ENCODE measurements around the gene PYCR2.
"Not testable (repeated sequence)": the region's sequence is repeated elsewhere in the genome, so short reads cannot be mapped to it uniquely, and the experiment has no call there.

The PYCR2 gene

DNA sequence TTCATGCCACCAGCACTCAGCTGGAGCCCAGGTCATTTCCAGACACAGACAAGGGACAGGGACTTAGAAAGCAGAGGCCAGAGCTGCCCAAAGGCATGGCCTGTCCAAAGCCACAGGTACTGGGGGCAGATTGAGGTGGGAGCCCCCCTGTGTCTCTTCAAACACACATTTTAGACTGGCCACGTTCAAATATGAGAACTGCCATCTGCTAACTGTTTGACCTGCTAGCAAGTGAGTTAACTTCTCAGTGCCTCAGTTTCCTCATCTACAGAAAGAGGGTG lies 17.8 kb upstream of the PYCR2 start:
- no peak for DNase-seq

GRCh38 chr1:225941187-225941941 lies 17.3 kb upstream of the PYCR2 start, which contains the start of gene LEFTY2:
TSS of gene LEFTY2 (minus strand) at chr1:225941220. CDS start at chr1:225941140, 80 bp downstream.
- DNase-seq = no peak

GRCh38 chr1:225940385-225941151 lies 16.5 kb upstream of the PYCR2 start:
- no peak for DNase-seq

- DNase-seq = not testable (repeated sequence)
Observed at GRCh38 chr1:225939939-225940310, 15.9 kb upstream of the PYCR2 start.

GRCh38 chr1:225939097-225939938 lies 15.3 kb upstream of the PYCR2 start:
- DNase-seq = not testable (repeated sequence)

DNA sequence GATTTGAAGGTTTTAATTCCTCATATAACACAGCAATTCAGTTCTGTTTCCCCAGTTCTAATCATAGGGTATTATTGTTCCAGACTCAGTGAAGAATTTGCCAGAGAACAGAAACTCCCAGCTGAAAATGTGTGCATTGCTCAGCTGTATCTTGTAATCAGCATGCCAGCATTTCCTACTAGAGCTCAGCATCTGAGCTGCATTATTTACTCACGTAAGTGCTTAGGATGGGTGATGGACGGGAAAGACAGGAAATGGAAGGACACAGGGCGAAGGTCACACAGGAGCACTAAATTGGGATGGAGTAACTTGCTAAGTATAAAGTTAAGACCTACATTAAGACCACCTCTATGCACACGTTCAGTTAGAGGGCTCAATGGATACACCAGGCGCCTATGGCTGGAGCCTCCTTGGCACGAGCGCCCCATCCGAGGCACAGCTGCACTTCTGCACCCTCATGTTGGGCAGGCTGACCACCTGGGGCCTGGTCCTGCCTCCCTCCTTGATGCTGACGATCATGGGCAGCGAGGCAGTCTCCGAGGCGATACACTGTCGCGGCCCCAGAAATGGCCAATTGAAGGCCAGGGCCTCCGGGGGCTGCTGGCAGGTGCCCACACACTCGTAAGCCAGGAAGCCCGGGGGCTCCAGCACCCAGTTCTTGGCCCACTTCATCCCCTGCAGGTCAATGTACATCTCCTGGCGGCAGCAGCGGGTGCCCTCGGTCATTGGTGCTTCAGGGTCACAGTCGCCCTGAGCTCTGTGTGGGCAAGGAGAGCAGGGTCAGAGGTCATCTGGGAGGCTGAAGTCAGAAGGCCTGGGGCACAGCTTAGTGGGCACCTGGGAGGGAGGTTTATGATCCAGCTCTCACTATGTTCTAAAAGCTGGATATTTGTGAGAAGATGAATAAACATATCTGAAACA lies 13.3 kb upstream of the PYCR2 start:
- DNase-seq = no peak

GRCh38 chr1:225936523-225936922 lies 12.5 kb upstream of the PYCR2 start:
- no peak for DNase-seq

DNA sequence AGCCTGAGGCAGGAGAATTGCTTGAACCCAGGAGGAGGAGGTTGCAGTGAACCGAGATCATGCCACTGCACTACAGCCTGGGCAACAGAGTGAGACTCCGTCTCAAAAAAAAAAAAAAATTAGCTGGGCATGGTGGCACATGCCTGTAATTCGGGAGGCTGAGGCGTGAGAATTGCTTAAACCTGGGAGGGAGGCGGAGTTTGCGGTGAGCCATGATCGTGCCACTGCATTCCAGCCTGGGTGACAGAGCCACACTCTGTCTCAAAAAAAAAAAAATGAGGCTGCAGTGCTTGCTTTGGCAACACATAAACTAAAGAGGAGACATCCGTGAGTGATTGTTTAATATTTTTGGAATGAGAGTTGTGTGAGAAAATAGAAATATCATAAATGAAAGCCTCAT lies 12.0 kb upstream of the PYCR2 start:
- DNase-seq = not testable (repeated sequence)

GRCh38 chr1:225934711-225935110 lies 10.7 kb upstream of the PYCR2 start:
- DNase-seq = no peak

- DNase-seq = no peak
Observed at GRCh38 chr1:225933072-225933471, 9.0 kb upstream of the PYCR2 start.

DNA sequence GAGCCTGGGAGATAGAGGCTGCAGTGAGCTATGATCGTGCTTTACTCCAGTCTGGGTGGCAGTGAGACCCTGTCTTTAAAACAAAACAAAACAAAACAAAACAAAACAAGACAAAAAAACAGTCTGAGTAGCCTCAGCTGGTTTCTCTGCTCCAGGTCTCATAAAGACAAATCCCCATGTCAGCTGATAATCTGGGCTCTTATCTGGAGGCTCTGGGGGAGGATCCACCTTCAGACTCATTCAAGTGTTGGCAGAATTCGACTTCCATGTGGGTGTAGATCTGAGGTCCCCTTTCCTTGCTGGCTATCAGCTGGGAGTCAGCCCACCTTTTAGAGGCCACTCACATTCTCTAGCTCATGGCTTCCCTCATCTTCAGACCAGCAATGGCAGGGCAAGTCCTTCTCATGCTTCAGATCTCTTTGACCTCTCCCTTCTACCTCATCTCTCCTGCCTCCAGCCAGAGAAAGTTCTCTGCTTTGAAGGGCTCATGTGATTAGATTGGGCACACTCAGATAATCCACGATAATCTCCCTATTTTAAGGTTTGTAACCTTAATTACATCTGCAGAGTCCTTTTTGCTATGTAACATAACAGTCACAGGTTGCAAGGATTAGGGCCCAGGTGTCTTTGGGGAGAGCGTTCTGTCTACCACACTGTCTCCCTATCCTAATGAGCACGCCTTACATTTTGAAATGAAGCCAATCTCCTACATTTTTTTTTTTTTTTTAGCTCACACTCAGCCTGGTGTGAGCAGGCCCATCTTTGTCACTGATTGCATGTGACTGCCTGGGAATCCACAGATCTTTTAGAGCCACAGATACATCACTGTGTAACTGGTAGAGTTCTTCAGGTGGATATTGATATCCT lies 7.5 kb upstream of the PYCR2 start:
- no peak for DNase-seq

GRCh38 chr1:225930566-225930965 lies 6.5 kb upstream of the PYCR2 start:
- DNase-seq = no peak

DNA sequence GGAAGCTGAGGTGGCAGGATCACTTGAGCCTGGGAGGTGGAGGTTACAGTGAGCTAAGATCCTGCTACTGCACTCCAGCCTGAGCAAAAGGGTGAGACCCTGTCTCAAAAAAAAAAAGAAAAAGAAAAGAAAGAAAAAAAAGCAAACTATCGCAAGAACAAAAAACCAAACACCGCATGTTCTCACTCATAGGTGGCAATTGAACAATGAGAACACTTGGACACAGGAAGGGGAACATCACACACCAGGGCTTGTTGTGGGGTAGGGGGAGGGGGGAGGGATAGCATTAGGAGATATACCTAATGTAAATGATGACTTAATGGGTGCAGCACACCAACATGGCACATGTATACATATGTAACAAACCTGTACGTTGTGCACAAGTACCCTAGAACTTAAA lies 5.4 kb upstream of the PYCR2 start:
- not testable (repeated sequence) for DNase-seq

DNA sequence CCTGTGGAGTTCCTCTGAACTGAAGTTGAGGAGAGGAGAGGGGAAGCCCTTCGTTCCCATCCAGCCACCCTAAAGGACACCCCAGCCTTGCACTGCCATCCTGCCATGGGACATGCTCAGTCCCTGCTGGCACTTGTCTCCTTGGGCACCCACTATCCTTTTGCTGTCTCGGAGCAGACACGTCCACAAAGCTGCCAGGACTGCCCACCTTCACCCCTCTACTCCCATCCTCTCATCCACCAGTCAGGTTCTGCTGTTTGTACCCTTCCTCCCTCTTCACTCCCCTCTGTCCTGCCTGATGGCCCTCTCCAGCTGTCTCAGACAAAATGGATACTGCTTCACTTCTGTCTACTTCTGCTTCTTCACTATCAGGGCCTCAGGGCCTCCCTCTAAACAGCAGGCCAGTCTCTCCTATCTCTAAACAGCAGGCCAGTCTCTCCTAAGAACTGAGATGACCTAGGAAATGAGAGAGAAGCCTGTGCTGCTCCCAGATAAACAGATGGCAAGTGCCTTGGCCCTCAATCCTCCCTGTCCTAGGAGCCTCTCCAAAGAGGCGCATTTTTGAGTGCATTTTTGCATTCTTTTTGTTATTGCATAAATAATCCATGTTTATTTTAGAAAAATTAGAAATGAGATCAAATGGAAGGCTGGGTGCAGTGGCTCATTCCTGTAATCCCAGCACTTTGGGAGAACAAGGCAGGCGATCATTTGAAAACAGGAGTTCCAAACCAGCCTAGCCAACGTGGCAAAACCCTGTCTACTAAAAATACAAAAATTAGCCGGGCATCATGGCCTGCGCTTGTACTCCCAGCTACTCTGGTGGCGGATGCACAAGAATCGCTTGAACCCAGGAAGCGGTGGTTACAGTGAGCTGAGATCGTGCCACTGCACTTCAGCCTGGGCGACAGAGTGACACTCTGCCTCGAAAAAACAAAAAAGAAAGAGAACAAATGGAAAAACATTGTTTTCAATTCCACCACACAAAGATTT lies 4.4 kb upstream of the PYCR2 start:
- no peak for DNase-seq

- DNase-seq = no peak
Observed at GRCh38 chr1:225926551-225927113, 2.6 kb upstream of the PYCR2 start.

- DNase-seq = no peak
Observed at GRCh38 chr1:225923381-225923691, 714 bp downstream of the PYCR2 start.

DNA sequence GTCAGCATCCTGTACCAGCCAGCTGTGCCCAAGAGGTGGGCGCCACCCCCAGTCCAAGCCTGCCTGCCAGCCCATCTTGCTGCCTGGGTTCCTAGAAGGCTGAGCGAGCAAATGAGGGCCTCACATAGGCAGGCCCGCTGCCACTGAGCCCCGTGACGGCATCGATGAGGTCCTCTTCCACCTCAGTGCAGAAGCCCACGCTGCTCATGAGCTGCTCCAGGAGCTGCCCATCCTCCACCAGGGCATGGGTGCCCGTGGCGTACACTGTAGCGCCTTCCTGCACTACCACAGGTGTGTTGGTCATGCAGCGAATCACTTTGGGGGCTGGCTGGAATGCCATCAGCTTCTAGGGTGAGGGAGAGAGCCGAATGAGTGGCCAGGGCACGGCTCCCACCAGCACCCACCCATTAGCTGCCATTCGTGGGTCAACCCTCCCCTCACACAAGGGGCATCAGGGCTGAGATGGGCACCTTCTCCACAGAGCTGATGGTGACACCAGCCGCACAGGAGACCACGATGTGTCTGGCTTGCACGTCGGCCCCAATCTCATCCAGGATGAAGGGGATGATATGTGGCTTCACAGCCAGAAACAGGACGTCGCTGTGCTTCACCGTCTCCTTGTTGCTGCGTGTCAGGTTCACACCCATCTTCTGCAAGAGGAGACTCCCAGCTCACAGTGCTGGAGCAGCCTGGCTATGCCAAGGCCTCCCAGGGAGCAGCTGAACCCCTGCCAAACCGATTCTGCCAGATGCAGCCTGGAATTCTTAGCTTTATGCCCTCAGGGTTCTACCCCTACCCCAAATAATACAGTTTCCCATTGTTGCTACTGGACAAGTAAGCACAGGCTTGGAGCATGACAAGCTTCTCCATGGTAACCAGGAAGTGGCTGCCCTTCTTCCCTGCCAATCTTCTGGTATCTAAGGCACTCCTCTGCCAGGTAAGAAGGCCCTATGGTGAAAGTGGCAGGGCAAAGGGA lies 2.0 kb downstream of the PYCR2 start:
- DNase-seq = no peak

DNA sequence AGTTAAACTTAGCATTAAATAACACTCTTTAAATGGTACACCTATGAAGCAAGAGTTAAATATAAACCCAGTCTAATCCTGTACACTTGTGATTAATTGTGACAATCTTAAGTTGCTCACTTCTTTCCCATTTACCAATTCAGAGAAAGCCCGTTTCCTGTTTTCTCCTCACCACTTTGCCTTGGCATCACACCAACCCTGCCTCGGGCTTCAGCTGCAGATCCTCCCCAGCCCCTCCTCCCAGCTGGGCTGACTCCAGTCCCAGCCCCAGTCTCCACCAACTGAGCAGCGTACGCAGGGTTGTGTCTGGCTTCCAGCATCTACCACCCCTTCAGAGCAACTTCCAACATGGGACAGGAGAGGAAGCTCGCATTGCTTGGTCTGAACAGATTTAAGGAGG lies 4.1 kb downstream of the PYCR2 start:
- no peak for DNase-seq

DNA sequence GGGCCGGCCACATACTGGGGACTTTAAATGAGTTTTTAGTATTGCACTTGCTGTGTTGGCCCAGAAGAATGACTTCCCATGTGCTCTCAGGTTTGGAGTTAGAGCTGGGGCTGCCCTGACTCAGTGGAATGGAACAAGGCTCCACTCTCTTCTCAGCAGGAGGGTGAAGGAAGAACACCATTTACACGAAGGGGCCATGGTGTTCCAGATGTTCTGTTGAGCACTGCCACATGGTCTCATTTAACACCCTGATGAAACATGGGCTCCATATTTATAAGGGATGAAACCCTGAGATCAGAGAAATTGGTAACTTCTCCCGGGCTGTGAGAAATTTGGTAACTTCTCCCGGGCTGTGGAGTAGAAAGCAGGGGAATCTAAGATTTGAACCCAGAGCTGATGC lies 5.8 kb downstream of the PYCR2 start:
- no peak for DNase-seq
